ENCODE results near the gene SPC24.
A peak's percentile ranks its signal among the peaks of the same experiment; 100 is the strongest.
"Not testable (repeated sequence)": the region's sequence is repeated elsewhere in the genome, so short reads cannot be mapped to it uniquely, and the experiment has no call there.

Gene SPC24

DNA sequence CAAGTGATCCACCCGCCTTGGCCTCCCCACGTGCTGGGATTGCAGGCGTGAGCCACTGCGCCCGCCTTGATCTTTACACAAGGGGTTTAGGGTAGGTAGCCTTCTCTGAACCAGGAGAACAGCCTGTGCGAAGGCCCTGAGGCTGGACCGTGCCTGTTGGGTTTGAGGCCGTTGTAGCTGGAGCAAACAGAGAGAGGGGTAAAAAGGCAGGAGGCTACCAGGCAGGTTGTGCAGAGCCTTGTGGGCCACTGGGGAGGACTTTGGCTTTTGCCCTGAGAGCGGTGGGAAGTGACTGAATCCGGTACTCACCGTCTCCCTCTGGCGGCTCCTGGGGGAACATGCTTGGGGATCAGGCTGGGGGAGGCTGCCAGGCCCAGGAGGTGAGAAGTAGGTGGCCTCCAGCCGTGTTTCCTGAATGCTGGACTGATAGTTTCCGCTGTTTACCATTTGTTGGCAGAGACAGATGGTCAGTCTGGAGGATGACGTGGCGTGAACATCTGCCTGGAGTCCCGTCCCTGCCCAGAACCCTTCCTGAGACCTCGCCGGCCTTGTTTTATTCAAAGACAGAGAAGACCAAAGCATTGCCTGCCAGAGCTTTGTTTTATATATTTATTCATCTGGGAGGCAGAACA, 24.6 kb downstream of the SPC24 start:
- DNase-seq (ENCODE audit: low read depth in 2 of 2): peak; percentile 64 to 71

DNA sequence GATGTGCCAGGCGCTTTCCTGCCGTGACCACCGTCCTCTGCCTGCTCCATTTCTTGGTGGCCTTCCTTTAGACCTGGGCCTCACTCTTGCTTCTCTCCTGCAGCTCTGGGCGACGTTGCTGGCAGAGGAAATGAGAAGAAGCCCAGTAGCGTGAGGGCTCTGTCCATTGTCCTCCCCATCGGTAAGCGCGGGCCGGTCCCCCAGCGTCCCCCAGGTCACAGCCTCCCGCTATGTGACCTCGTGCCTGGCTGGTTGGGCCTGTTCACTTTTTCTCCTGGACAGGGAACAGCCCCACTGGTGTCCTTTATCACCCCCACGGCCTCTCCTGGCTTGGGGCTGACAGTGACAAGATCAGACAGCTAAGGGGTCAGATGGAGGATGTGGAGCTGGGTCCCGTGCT, 27.7 kb downstream of the SPC24 start:
- DNase-seq (ENCODE audit: low read depth in 2 of 2): no peak

DNA sequence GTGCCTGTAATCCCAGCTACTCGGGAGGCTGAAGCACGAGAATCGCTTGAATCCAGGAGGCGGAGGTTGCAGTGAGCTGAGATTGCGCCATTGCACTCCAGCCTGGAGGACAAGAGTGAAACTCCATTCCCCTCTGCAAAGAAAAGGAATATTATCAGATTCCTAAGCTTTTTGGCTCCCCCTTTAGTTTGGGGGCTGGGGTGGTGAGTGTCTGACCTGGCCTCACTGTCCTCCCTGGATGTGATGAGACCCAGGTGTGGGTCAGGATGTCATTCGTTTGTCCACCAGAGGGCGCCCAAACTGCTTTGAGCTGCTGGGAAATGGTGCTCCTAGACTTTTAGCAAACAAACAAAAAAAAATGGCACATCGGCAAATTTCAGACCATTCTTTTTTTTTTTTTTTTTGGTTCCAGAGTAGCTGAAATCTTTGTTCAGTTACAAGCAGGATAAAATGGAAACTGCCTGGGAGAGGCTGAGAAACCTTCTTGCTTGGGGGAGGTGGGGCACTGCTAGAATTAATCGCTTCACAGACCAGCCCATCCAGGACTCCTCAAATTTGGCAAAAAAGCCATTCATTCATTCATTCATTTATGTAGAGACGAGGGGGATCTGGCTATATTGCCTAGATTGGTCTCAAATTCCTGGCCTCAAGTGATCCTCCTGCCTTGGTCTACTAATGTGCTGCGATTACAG, 29.4 kb downstream of the SPC24 start:
- DNase-seq (ENCODE audit: low read depth in 2 of 2): peak; percentile 73 to 74

DNA sequence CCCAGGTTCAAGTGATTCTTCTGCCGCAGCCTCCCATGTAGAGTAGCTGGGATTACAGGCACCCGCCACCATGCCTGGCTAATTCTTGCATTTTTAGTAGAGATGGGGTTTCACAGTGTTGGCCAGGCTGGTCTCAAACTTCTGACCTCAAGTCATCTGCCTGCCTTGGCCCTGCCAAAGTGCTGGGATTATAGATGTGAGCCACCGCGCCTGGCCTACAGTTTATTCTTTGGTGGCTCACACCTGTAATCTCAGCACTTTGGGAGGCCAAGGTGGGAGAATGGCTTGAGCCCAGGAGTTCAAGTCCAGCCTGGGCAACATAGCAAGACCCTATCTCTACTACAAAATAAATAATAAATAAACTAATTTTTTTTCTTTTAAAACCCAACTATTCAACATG, 31.4 kb downstream of the SPC24 start:
- not testable (repeated sequence) for DNase-seq (ENCODE audit: low read depth in 2 of 2)

DNA sequence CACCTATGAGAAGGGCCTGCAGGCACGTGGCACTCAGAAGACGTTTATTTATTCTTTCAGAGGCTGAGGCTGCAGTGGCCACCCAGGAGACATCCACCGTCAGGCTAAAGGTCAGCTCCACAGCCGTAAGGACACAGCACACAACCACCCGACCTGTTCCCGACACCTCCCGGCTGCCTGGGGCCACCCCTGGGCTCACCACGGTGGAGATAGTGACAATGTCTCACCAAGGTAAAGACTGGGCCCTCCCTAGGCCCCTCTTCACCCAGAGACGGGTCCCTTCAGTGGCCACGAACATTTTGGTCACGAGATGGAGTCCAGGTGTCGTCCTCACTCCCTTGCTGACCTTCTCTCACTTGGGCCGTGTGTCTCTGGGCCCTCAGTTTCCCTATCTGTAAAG, 32.5 kb downstream of the SPC24 start:
- no peak for DNase-seq (ENCODE audit: low read depth in 2 of 2)

DNA sequence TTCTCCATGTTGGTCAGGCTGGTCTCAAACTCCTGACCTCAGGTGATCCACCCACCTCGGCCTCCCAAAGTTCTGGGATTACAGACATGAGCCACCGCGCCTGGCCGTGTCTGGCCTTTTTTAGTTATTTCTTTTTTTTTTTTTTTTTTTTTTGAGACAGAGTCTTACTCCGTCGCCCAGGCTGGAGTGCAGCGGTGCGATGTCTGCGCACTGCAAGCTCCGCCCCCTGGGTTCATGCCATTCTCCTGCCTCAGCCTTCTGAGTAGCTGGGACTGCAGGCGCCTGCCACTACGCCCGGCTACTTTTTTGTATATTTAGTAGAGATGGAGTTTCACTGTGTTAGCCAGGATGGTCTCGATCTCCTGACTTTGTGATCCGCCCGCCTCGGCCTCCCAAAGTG, 33.6 kb downstream of the SPC24 start:
- DNase-seq (ENCODE audit: low read depth in 2 of 2): not testable (repeated sequence)

DNA sequence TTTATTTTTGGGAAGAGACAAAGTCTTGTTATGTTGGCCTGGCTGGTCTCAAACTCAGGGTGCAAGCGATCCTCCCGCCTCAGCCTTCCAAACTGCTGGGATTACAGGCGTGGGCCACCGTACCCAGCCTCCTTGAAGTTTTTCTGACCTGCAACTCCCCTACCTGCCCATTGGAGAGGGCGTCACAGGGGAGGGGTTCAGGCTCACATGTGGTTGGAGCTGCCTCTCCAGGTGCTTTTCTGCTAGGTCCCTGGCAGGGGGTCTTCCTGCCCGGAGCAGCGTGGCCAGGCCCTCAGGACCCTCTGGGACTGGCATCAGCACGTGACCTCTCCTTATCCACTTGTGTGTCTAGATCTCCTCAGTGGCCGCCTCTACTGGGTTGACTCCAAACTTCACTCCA, 39.1 kb downstream of the SPC24 start:
- no peak for DNase-seq (ENCODE audit: low read depth in 2 of 2)

DNA sequence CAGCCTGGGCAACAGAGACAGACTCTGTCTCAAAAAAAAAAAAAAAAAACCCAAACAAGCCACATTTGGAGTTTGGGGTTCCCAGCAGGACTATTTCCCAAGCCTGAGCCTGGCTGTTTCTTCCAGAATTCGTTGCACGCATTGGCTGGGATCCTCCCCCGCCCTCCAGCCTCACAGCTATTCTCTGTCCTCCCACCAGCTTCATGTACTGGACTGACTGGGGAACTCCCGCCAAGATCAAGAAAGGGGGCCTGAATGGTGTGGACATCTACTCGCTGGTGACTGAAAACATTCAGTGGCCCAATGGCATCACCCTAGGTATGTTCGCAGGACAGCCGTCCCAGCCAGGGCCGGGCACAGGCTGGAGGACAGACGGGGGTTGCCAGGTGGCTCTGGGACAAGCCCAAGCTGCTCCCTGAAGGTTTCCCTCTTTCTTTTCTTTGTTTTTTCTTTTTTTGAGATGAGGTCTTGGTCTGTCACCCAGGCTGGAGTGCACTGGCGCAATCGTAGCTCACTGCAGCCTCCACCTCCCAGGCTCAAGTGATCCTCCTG, 39.6 kb downstream of the SPC24 start:
- DNase-seq (ENCODE audit: low read depth in 2 of 2): no peak

DNA sequence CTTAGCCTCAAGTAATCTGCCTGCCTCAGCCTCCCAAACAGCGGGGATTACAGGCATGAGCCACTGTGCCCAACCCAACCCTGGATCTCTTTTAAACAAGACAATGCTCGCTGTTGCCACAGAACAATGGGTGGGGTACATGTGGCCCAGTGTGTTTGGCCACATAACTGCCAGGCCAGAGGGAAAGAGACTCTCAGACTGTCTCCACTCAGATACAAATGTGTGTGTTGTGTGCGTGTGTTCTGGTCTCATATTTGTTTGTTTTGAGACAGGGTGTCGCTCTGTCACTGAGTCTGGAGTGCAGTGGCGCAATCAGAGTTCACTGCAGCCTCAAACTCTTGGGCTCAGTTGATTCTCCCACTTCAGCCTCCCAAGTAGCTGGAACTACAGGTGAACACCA, 40.5 kb downstream of the SPC24 start:
- no peak for DNase-seq (ENCODE audit: low read depth in 2 of 2)

DNA sequence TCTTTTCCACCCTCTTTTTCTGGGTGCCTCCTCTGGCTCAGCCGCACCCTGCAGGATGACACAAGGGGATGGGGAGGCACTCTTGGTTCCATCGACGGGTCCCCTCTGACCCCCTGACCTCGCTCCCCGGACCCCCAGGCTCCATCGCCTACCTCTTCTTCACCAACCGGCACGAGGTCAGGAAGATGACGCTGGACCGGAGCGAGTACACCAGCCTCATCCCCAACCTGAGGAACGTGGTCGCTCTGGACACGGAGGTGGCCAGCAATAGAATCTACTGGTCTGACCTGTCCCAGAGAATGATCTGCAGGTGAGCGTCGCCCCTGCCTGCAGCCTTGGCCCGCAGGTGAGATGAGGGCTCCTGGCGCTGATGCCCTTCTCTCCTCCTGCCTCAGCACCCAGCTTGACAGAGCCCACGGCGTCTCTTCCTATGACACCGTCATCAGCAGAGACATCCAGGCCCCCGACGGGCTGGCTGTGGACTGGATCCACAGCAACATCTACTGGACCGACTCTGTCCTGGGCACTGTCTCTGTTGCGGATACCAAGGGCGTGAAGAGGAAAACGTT, 42.4 kb downstream of the SPC24 start:
- DNase-seq (ENCODE audit: low read depth in 2 of 2): no peak

DNA sequence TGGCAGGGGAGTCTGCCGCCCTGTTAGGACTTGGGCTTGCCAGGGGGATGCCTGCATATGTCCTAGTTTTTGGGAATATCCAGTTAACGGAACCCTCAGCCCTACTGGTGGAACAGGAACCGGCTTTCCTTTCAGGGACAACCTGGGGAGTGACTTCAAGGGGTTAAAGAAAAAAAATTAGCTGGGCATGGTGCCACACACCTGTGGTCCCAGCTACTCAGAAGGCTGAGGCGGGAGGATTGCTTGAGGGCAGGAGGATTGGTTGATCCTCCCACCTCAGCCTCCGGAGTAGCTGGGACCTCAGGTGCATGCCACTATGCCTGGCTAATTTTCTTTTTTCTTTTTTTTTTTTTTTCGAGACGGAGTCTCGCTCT, 43.8 kb downstream of the SPC24 start:
- DNase-seq (ENCODE audit: low read depth in 2 of 2): no peak

DNA sequence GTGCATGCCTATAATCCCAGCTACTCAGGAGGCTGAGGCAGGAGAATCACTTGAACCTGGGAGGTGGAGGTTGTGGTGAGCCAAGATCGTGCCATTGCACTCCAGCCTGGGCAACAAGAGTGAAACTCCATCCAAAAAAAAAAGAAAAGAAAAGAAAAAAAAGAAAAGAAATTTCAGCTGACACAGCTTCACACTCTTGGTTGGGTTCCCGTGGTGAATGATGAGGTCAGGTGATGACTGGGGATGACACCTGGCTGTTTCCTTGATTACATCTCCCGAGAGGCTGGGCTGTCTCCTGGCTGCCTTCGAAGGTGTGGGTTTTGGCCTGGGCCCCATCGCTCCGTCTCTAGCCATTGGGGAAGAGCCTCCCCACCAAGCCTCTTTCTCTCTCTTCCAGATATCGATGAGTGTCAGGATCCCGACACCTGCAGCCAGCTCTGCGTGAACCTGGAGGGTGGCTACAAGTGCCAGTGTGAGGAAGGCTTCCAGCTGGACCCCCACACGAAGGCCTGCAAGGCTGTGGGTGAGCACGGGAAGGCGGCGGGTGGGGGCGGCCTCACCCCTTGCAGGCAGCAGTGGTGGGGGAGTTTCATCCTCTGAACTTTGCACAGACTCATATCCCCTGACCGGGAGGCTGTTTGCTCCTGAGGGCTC, 44.3 kb downstream of the SPC24 start:
- no peak for DNase-seq (ENCODE audit: low read depth in 2 of 2)

DNA sequence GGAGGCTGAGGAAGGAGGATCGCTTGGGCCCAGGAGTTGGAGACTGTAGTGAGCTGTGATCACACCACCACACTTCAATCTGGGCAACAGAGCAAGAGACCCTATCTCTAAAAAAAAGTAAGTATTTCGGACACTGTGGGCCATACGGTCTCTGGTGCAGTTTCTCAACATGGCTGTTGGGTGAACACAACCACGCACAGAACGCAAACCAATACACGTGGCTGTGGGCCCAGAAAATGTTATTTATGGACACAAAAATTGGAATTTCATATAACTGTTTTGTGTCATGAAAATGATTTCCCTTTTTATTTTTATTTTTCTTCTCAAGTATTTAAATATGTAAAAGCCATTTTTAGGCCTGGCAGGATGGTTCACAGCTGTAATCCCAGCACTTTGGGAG, 46.8 kb downstream of the SPC24 start:
- no peak for DNase-seq (ENCODE audit: low read depth in 2 of 2)

DNA sequence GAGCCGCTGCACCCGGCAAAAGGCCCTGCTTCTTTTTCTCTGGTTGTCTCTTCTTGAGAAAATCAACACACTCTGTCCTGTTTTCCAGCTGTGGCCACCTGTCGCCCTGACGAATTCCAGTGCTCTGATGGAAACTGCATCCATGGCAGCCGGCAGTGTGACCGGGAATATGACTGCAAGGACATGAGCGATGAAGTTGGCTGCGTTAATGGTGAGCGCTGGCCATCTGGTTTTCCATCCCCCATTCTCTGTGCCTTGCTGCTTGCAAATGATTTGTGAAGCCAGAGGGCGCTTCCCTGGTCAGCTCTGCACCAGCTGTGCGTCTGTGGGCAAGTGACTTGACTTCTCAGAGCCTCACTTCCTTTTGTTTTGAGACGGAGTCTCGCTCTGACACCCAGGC, 49.1 kb downstream of the SPC24 start:
- no peak for DNase-seq (ENCODE audit: low read depth in 2 of 2)

DNA sequence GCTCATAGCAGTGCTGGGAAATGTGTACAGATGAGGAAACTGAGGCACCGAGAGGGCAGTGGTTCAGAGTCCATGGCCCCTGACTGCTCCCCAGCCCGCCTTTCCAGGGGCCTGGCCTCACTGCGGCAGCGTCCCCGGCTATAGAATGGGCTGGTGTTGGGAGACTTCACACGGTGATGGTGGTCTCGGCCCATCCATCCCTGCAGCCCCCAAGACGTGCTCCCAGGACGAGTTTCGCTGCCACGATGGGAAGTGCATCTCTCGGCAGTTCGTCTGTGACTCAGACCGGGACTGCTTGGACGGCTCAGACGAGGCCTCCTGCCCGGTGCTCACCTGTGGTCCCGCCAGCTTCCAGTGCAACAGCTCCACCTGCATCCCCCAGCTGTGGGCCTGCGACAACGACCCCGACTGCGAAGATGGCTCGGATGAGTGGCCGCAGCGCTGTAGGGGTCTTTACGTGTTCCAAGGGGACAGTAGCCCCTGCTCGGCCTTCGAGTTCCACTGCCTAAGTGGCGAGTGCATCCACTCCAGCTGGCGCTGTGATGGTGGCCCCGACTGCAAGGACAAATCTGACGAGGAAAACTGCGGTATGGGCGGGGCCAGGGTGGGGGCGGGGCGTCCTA, 50.5 kb downstream of the SPC24 start:
- no peak for DNase-seq (ENCODE audit: low read depth in 2 of 2)

DNA sequence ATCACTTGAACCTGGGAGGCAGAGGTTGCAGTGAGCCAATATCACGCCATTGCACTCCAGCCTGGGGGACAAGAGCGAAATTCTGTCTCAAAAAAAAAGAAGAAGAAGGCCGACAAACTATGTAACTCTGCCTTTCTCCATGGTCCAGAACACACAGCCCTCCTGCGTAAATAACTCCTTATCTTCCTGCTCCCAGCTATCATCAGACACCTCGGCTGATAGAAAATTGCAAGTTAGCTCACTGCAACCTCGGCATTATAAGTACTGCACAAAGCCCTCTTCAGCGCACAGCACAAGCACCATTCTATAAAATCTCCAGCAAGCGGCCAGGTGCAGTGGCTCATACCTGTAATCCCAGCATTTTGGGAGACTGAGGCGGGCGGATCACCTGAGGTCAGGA, 51.9 kb downstream of the SPC24 start:
- DNase-seq (ENCODE audit: low read depth in 2 of 2): not testable (repeated sequence)

DNA sequence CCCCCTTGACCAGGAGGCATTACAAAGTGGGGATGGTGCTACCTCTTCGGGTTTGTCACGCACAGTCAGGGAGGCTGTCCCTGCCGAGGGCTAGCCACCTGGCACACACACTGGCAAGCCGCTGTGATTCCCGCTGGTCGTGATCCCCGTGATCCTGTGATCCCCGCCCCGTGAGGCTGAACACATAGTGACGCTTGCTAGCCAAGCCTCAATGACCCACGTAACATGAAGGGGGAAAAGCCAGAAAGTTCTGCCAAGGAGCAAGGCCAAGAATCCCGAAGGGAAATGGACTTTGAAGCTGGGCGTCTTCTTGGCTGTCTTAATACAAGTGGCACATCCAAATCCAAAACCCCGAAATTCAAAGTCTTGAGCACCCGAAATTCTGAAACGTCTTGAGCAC, 52.6 kb downstream of the SPC24 start:
- no peak for DNase-seq (ENCODE audit: low read depth in 2 of 2)

DNA sequence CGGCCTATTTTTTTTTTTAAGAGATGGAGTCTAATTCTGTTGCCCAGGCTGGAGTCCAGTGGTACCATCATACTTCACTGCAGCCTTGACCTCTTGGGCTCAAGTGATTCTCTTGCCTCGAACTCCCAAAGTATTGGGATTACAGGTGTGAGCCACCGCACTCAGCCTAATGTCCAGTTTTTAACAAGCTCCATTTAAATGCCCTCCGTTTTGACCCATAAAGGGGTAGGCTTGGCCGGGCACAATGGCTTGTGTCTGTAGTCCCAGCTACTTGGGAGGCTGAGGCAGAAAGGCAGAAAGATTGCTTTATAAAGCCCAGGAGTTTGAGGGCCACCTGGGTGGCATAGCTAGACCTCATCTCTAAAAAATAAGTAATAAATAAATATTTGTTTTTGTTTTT, 54.5 kb downstream of the SPC24 start:
- DNase-seq (ENCODE audit: low read depth in 2 of 2): no peak

DNA sequence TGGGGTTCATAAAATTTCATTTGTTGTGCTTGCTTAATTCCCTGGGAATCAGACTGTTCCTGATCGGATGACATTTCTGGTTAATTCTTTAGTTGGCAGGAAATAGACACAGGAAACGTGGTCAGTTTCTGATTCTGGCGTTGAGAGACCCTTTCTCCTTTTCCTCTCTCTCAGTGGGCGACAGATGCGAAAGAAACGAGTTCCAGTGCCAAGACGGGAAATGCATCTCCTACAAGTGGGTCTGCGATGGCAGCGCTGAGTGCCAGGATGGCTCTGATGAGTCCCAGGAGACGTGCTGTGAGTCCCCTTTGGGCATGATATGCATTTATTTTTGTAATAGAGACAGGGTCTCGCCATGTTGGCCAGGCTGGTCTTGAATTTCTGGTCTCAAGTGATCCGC, 55.5 kb downstream of the SPC24 start:
- no peak for DNase-seq (ENCODE audit: low read depth in 2 of 2)

DNA sequence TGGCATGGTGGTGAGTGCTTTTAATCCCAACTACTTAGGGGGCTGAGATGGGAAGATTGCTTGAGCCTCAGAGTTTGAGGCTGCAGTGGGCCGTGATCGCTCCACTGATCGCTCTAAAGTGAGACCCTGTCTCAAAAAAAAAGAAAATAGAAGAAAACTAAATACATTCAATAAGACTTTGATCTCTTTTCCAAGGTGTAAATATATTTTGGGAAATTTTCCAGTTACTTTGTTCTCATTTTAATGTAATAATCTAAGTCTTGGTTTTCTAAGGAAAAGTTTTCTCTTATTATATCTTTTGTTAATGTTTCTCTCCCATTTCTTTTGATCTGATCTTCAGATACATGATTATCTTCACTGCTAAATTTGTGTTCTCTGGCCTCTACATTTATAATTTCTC, 56.7 kb downstream of the SPC24 start:
- DNase-seq (ENCODE audit: low read depth in 2 of 2): no peak

DNA sequence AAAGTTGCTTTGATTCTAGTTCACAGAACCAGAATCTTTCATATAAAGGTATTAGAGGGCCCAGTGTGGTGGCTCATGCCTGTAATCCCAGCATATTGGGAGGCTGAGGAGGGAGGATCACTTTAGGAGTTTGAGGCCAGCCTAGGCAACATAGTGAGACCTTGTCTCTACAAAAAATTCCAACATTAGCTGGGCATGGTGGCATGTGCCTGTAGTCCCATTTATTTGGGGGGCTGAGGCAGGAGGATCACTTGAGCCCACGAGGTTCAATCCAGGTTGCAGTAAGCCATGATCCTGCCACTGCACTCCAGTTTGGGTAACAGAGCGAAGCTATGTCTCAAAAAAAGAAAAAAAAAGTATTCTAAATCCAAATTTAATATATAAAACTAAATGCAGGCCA, 57.3 kb downstream of the SPC24 start:
- DNase-seq (ENCODE audit: low read depth in 2 of 2): no peak

DNA sequence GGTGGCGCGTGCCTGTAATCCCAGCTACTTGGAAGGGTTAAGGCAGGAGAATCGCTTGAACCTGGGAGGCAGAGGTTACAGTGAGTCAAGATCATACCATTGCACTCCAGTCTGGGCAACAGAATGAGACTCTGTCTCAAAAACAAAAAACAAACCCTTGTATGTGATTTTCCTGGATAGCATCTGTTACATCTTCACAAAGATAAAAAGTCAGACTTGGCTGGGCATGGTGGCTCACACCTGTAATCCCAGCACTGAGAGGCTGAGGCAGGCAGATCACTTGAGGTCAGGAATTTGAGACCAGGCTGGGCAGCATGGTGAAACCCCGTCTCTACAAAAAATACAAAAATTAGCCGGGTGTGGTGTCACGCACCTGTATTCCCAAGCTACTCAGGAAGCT, 58.2 kb downstream of the SPC24 start:
- not testable (repeated sequence) for DNase-seq (ENCODE audit: low read depth in 2 of 2)

Data from activated CD4-positive, alpha-beta T cell treated with anti-CD3 and anti-CD28 coated beads for 24 hours (primary cell).